Keratinocyte (primary cell): ENCODE results near the gene IL11.

Source experiments
- CTCF ChIP-seq, 3 experiments: IDR thresholded peaks in 1 of 3; conservative IDR thresholded peaks in 1 of 3; optimal IDR thresholded peaks in 1 of 3; 2 replicates in 2 of 3; 3 replicates in 1 of 3; pipeline versions ENCODE3 to v1.5.1; 2011; ENCODE audit warnings: low read length in 3 of 3, mild to moderate bottlenecking in 3 of 3, moderate library complexity in 2 of 3, control low read depth in 1 of 3, inconsistent platforms in 1 of 3; ENCODE audit not compliant: insufficient read depth in 2 of 3; ENCODE audit errors: extremely low read depth in 1 of 3
- EZH2 ChIP-seq: IDR thresholded peaks from one replicate; pipeline ENCODE4 v1.6.1; 2012; ENCODE audit warnings: inconsistent platforms, mild to moderate bottlenecking, low read length, moderate library complexity

GRCh38 chr19:55365245-55365644, 5.0 kb downstream of the IL11 start:
- no peak for TF ChIP-seq CTCF (optimal IDR thresholded peaks at IDR 0.05 in 1 of 3, IDR thresholded peaks at IDR 0.05 in 1 of 3, conservative IDR thresholded peaks at IDR 0.05 in 1 of 3; ENCODE audit: extremely low read depth in 1 of 3, insufficient read depth in 2 of 3, low read length in 3 of 3)
- no peak for TF ChIP-seq EZH2
